GM08714 (cell line): ENCODE data around the gene CCSER1.

ENCODE experiments used
- H3K4me3 ChIP-seq: fragments of 200-500 bp; sonication (Bioruptor generic); 2 replicates; pipeline ENCODE4 v1.5.1; 2014; ENCODE audit warnings: mild to moderate bottlenecking, low read length, inconsistent platforms
- ZNF274 ChIP-seq: IDR thresholded peaks from 2 replicates; pipeline ENCODE4 v1.6.1; 2012; ENCODE audit warnings: mild to moderate bottlenecking, low read depth, low read length

The CCSER1 gene

DNA sequence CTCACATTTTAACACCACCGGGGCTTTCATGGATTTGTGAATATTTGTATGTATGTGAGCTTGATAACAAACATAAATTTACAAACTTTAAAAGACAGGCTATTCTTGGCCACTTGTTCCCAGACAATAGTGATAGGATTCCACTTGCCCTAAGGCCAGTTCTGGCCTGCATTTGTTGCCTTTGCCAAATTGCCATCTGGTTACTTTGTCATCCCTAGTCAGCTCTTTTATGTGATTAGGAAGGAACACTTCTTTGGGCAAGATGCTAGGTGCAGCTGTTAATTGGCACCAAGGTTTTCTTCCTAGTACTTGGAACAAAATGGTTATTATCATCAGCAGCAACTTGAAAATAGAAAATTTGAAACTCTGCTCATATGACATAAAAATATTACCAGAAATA lies 63.3 kb downstream of the CCSER1 start:
- TF ChIP-seq ZNF274 = no peak
- no peak overlapping the region for H3K4me3 ChIP-seq

- TF ChIP-seq ZNF274 = no peak
- H3K4me3 ChIP-seq = no peak overlapping the region
Measured at GRCh38 chr4:90198086-90198847, 71.1 kb downstream of the CCSER1 start.

DNA sequence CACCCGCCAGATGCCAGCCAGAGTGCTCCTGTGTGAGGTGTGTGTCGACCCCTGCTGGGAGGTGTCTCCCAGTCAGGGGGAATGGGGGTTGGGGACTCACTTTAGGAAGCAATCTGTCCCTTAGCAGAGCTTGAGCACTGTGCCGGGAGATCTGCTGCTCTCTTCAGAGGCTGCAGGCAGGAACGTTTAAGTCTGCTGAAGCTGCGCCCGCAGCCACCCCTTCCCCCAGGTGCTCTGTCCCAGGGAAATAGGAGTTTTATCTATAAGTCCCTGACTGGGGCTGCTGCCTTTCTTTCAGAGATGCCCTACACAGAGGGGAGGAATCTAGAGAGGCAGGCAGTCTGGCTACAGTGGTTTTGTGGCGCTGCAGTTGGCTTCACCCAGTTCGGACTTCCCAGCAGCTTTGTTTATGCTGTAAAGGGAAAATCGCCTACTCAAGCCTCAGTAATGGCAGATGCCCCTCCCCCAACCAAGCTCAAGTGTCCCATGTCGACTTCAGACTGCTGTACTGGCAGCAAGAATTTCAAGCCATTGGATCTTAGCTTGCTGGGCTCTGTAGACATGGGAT lies 80.8 kb downstream of the CCSER1 start:
- TF ChIP-seq ZNF274 = no peak
- no peak overlapping the region for H3K4me3 ChIP-seq

GRCh38 chr4:90209922-90210321 lies 82.7 kb downstream of the CCSER1 start:
- no peak for TF ChIP-seq ZNF274
- H3K4me3 ChIP-seq = no peak overlapping the region

DNA sequence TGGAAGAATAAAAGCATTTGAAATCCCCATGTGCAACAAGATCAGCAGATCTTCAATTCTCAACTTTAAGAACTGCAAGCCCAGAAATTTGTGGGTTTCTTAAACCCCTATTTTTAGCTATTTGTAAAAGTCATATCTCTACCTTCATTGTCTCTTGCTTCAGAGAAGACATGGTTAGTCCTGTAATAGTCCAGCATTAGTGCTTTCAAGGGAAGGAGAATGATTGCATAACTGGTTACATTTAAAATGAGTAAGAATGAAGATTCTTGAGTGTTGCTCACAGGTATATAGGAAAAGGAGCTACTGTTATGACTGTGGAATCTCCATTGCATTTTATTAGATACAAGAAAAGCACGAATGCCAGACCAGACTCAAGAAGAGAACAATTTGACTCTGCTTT lies 84.0 kb downstream of the CCSER1 start:
- no peak for TF ChIP-seq ZNF274
- H3K4me3 ChIP-seq = no peak overlapping the region

- TF ChIP-seq ZNF274 = no peak
- no peak overlapping the region for H3K4me3 ChIP-seq
Measured at GRCh38 chr4:90215286-90215685, 88.1 kb downstream of the CCSER1 start.

DNA sequence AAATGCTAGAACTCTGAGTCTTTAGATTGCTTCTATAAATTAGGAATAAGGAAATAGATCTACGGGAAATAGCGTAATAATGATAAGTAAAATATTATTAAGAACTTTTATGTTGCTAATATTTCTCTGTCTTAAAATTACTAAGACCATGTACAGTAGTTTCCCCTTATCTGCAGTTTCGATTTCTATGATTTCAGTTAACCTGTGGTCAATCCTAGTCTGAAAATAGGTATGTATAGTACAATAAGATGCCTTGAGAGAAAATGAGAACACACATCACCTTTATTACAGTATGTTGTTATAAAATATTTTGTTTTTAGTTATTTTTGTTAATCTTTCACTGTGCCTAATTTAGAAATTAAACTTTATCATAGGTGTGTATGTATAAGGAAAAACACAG lies 92.6 kb downstream of the CCSER1 start:
- no peak for TF ChIP-seq ZNF274

DNA sequence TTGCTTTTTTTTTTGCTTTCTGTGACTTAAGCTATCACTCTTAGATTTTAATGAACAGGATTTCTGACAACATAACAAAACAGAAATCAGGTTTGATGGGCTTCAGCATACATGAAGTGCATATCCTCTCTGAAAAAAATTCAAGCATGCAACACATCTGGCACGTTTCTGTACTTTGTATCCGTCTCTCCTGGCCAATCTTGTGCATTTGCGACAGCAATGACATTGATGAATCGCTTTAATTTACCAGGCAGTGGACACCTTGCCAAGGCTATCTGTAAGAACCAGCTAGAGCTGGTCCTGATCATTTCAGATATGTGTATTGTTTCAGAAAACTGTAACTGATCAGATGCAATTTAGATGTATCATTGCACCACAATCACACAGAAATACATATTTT lies 93.3 kb downstream of the CCSER1 start:
- no peak for TF ChIP-seq ZNF274
- H3K4me3 ChIP-seq = no peak overlapping the region

More for the DNA sequence above, 92.6 kb downstream of the CCSER1 start:
- no peak overlapping the region for H3K4me3 ChIP-seq

- no peak overlapping the region for H3K4me3 ChIP-seq
- TF ChIP-seq ZNF274 = no peak
Measured at GRCh38 chr4:90226734-90227133, 99.5 kb downstream of the CCSER1 start.

GRCh38 chr4:90227177-90227576 lies 100.0 kb downstream of the CCSER1 start:
- H3K4me3 ChIP-seq = no peak overlapping the region
- no peak for TF ChIP-seq ZNF274

DNA sequence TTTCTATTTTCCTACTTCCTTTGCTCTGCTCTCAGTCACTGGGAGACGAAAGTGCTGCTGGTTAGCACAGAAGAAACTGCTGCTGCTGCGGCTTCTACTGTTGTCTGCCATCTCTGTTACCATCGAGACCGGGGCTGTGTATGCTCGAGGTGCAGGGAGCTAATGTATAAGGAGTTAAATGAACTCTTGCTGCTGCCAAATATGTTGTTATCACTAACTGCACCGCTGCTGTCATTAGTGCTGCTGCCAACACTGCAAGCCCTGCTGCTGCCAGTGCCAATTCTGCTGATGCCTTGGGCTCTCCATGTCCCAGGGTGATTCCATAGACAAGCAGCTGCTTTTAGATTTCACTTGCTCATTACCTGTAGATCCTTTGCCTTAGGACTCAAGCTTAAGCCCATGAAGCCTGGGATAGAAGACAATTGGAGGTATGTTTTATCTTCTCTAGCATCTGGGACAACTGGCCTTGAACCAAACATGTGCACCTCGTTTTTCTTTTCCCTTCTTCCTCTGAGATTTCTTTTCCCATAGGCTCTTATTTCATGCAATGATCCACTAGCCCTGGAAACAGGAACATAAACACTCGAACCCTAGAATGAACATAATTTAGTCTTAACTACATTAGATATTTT lies 107.8 kb downstream of the CCSER1 start:
- H3K4me3 ChIP-seq = no peak overlapping the region
- no peak for TF ChIP-seq ZNF274

DNA sequence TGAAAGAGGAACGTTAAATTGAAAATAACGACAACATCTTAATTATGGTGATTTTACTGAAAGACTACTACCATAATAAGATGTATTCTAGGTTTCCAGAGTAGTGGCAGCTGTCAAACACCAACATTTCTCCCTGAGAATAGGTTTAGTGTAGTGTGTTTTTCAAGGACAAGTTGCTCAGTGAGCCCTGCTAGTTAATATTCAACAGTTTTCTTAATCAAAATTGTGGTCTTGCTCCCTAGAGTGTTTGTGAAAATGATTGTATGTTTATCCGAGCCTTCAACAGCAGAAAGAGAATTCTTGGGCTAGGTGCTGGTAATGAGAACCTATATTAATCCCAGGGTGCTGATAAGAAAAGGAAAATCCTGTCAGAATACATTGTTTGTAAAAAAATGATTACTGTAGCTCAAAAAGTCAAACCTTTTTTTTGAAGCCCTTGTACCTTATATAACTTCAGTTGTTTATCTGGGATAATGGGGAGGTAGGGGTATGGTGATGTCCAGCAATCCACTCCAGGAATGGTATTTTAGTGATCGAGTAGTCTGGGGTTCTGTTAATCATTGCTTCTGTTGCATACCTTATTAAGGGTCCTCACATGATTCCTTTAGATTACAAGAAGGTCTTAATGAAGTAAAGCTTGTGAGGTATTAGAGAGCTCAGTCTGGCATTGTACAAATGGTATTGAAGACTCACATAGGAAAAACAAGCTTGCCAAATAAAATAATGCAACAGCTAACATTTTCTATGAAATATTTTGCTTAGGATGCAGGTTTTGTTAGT lies 110.7 kb downstream of the CCSER1 start:
- TF ChIP-seq ZNF274 = no peak
- no peak overlapping the region for H3K4me3 ChIP-seq

GRCh38 chr4:90240333-90240732 lies 113.1 kb downstream of the CCSER1 start:
- TF ChIP-seq ZNF274 = no peak
- no peak overlapping the region for H3K4me3 ChIP-seq

GRCh38 chr4:90241008-90241407 lies 113.8 kb downstream of the CCSER1 start:
- TF ChIP-seq ZNF274 = no peak
- H3K4me3 ChIP-seq = no peak overlapping the region
